ENCODE results near the gene SERPINI1. TPM values are rescaled to one million over a fixed set of nuclear protein-coding genes. Genes with fewer than 3 reads are reported as not detected.

The SERPINI1 gene
- total and polyA plus RNA-seq, 10 donors, result 5.3 to 13.6 (median 9.0) TPM

- Histone ChIP-seq H3K4me3 (no peak overlapping the region), H3K27ac (peak overlapping the region in 6 of 8 donors; percentile 23 to 56 (median 50)), H3K9me3 (no peaks in the 10 kb centered on the region), H3K36me3 (no peaks in the 10 kb centered on the region), H3K4me1 (peaks cover 0 to 18% (median 8%) of the 10 kb centered on the region in 6 donors), H3K27me3 (replicated peaks in 1 of 7) (no peaks in the 10 kb centered on the region)
- no peak for DNase-seq
- TF ChIP-seq POLR2AphosphoS5 (IDR thresholded peaks at IDR 0.05) (no peak), CTCF (IDR thresholded peaks at IDR 0.05 in 8 of 11, conservative IDR thresholded peaks at IDR 0.05 in 3 of 11) (no peak), POLR2A (IDR thresholded peaks at IDR 0.05) (no peak)
- WGBS, 5 donors, result 52 to 63% (median 57%) methylated on average over 2 of the region's 2 CpGs
- intact Hi-C loops (cut with DNase I; ENCODE audit: low total_unique reads), result no loop called here
Measured at GRCh38 chr3:167843886-167844285, 108.4 kb downstream of the SERPINI1 start.

- H3K27me3 ChIP-seq (replicated peaks in 1 of 7), result no peaks in the 10 kb centered on the region
- no peak overlapping the region for H3K4me3 ChIP-seq
- peak overlapping the region in 2 of 8 donors; percentile 0 to 45 for H3K27ac ChIP-seq
- H3K4me1 ChIP-seq, result peaks cover 0 to 18% (median 8%) of the 10 kb centered on the region in 6 donors
- intact Hi-C loops (cut with DNase I; ENCODE audit: low total_unique reads), result no loop called here
- no peaks in the 10 kb centered on the region for H3K36me3 ChIP-seq
- TF ChIP-seq CTCF (IDR thresholded peaks at IDR 0.05 in 8 of 11, conservative IDR thresholded peaks at IDR 0.05 in 3 of 11), result no peak
- TF ChIP-seq POLR2A (IDR thresholded peaks at IDR 0.05), result no peak
- no peak for TF ChIP-seq POLR2AphosphoS5 (IDR thresholded peaks at IDR 0.05)
- no peak for DNase-seq
- H3K9me3 ChIP-seq, result no peaks in the 10 kb centered on the region
Measured at GRCh38 chr3:167844528-167844927, 109.0 kb downstream of the SERPINI1 start.

GRCh38 chr3:167851171-167851570 lies 115.7 kb downstream of the SERPINI1 start:
- H3K9me3 ChIP-seq, result no peaks in the 10 kb centered on the region
- TF ChIP-seq CTCF (IDR thresholded peaks at IDR 0.05 in 8 of 11, conservative IDR thresholded peaks at IDR 0.05 in 3 of 11), result no peak
- no peak for TF ChIP-seq POLR2A (IDR thresholded peaks at IDR 0.05)
- no peak for TF ChIP-seq POLR2AphosphoS5 (IDR thresholded peaks at IDR 0.05)

GRCh38 chr3:167851749-167852148 lies 116.2 kb downstream of the SERPINI1 start:
- Histone ChIP-seq H3K36me3 (no peaks in the 10 kb centered on the region), H3K27me3 (replicated peaks in 1 of 7) (no peaks in the 10 kb centered on the region), H3K4me3 (no peak overlapping the region), H3K4me1 (no peaks in the 10 kb centered on the region), H3K27ac (no peak overlapping the region), H3K9me3 (no peaks in the 10 kb centered on the region)
- 88 to 98% (median 92%) methylated on average over 3 of the region's 3 CpGs for WGBS, 5 donors
- intact Hi-C loops (cut with DNase I; ENCODE audit: low total_unique reads), result no loop called here
- TF ChIP-seq CTCF (IDR thresholded peaks at IDR 0.05 in 8 of 11, conservative IDR thresholded peaks at IDR 0.05 in 3 of 11), result no peak
- no peak for TF ChIP-seq POLR2A (IDR thresholded peaks at IDR 0.05)
- TF ChIP-seq POLR2AphosphoS5 (IDR thresholded peaks at IDR 0.05), result no peak
- DNase-seq, result no peak

More at GRCh38 chr3:167851171-167851570, 115.7 kb downstream of the SERPINI1 start:
- no peaks in the 10 kb centered on the region for H3K36me3 ChIP-seq
- no peak for DNase-seq
- H3K27ac ChIP-seq, result no peak overlapping the region
- 49 to 68% (median 55%) methylated on average over 1 of the region's 1 CpG for WGBS, 5 donors
- no peaks in the 10 kb centered on the region for H3K27me3 ChIP-seq (replicated peaks in 1 of 7)
- intact Hi-C loops (cut with DNase I; ENCODE audit: low total_unique reads), result no loop called here
- H3K4me1 ChIP-seq, result no peaks in the 10 kb centered on the region
- no peak overlapping the region for H3K4me3 ChIP-seq

Measured in spleen (tissue), 11 donors.